Activated CD4-positive, alpha-beta T cell treated with anti-CD3 and anti-CD28 coated beads for 48 hours (primary cell): ENCODE measurements around the gene MARVELD3.
"Not testable (repeated sequence)": the region's sequence is repeated elsewhere in the genome, so short reads cannot be mapped to it uniquely, and the experiment has no call there.

Source experiments
- DNase-seq: peaks from one replicate; pipeline ENCODE4 v3.0.0-alpha.2; 2020

The MARVELD3 gene

GRCh38 chr16:71672803-71673581 is 47.0 kb downstream of the MARVELD3 start:
- no peak for DNase-seq

GRCh38 chr16:71673582-71673973 is 47.6 kb downstream of the MARVELD3 start:
- DNase-seq = no peak

GRCh38 chr16:71674229-71674628 is 48.2 kb downstream of the MARVELD3 start:
- no peak for DNase-seq

- no peak for DNase-seq
These were observed 49.4 kb downstream of the MARVELD3 start for GRCh38 chr16:71675380-71675779.

GRCh38 chr16:71676236-71676635 is 50.3 kb downstream of the MARVELD3 start:
- no peak for DNase-seq

- no peak for DNase-seq
These were observed 55.4 kb downstream of the MARVELD3 start for GRCh38 chr16:71681360-71681759.

- not testable (repeated sequence) for DNase-seq
These were observed 58.3 kb downstream of the MARVELD3 start for GRCh38 chr16:71684280-71684679.
